ENCODE measurements around the gene FGF13. TPM values are rescaled to one million over a fixed set of nuclear protein-coding genes. Genes with fewer than 3 reads are reported as not detected.

Gene FGF13
- total and polyA plus RNA-seq, 2 donors (not counting 3 experiments of a cell fraction or from before 2014, with no cell fraction given), result 0.07 to 0.20 TPM

DNA sequence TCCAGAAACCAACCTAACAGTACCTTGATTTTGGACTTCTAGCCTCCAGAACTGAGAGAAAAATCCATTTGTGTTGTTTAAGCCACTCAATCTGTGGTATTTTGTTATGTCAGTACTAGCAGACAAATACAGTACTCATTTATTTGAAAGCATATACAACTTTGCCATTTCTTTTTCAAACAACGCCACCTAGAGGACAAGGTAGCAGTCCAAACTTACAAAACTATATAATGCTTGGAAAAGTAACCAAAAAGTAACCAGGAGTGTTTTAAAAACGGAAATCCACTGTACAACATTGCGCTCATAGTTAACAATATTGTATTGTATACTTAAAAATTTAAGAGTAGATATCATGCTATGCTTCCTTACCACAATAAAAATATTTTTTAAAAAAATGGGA is 37.0 kb upstream of the FGF13 start:
- ChIA-PET CTCF (no interaction called here), POLR2A (no interaction called here)
- Histone ChIP-seq H3K9me3 (replicated peaks; ENCODE audit: control insufficient read depth, insufficient read depth, low read length) (no peaks in the 10 kb centered on the region), H4K20me1 (replicated peaks; ENCODE audit: control insufficient read depth, extremely low read depth, insufficient read depth, low read length) (no peaks in the 10 kb centered on the region), H3K9me1 (replicated peaks; ENCODE audit: control insufficient read depth, extremely low read depth, insufficient read depth, low read length) (no peaks in the 10 kb centered on the region), H3K27me3 (ENCODE audit: control insufficient read depth in 2 of 2, insufficient read depth in 2 of 2, low read length in 2 of 2) (no peaks in the 10 kb centered on the region), H3K36me3 (ENCODE audit: control insufficient read depth in 2 of 2, extremely low read depth in 1 of 2, insufficient read depth in 2 of 2, low read length in 2 of 2) (no peaks in the 10 kb centered on the region), H3K9ac (replicated peaks; ENCODE audit: extremely low read depth, insufficient read depth, low read length) (no peak overlapping the region), H3K4me3 (replicated peaks in 1 of 3; ENCODE audit: insufficient read depth in 1 of 3, low read depth in 1 of 3, low read length in 3 of 3) (no peak overlapping the region), H2AFZ (ENCODE audit: low read depth, low read length) (no peak overlapping the region), H3K79me2 (ENCODE audit: control insufficient read depth, insufficient read depth, low read length) (no peaks in the 10 kb centered on the region), H3K4me1 (ENCODE audit: control insufficient read depth, extremely low read depth, insufficient read depth, low read length) (no peaks in the 10 kb centered on the region), H3K4me2 (ENCODE audit: insufficient read depth, low read length) (no peak overlapping the region), H3K27ac (ENCODE audit: insufficient read depth, low read depth, low read length) (no peak overlapping the region)
- dilution Hi-C loops (cut with MboI; ENCODE audit: extremely low pct_ligation_motif_present, low sequenced_read_pairs) (no loop called here), intact Hi-C loops (cut with micrococcal nuclease) (no loop called here)
- DNase-seq (ENCODE audit: low read depth, low spot score) (no peak), FAIRE-seq (peak; percentile 42)
- BruUV-seq (replicated peaks), result no TSS peak
- TF ChIP-seq POLR2AphosphoS5 (IDR thresholded peaks at IDR 0.05; ENCODE audit: insufficient read depth, low read depth, low read length) (no peak), EZH2 (IDR thresholded peaks at IDR 0.05; ENCODE audit: borderline replicate concordance, low read depth, low read length, severe bottlenecking) (no peak)

DNA sequence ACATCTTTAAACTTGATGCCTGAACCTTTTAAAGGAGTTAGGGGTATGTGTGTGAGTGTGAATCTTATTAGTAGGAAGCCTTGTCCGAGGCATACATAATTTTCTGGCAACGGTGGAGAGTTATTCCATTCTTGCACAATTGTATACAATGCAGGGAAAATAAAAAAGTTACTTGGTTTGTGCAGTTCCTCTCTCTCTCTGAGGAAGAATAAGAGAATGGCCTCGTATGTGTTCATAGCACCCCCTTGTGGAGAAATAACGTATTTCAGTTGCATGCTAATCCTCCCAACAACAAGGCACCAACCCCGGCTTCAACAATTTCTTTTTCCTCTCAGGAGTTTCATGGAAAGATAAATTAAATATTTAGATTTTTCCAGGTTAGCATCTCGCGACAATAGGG is 33.7 kb upstream of the FGF13 start:
- POLR2A ChIA-PET, result no interaction called here
- no peak overlapping the region for H3K27ac ChIP-seq (ENCODE audit: insufficient read depth, low read depth, low read length)
- no peak overlapping the region for H3K9ac ChIP-seq (replicated peaks; ENCODE audit: extremely low read depth, insufficient read depth, low read length)
- no peaks in the 10 kb centered on the region for H3K9me1 ChIP-seq (replicated peaks; ENCODE audit: control insufficient read depth, extremely low read depth, insufficient read depth, low read length)
- no peaks in the 10 kb centered on the region for H3K79me2 ChIP-seq (ENCODE audit: control insufficient read depth, insufficient read depth, low read length)
- H3K4me2 ChIP-seq (ENCODE audit: insufficient read depth, low read length), result no peak overlapping the region
- TF ChIP-seq POLR2AphosphoS5 (IDR thresholded peaks at IDR 0.05; ENCODE audit: insufficient read depth, low read depth, low read length), result no peak
- TF ChIP-seq, protein P1, sequence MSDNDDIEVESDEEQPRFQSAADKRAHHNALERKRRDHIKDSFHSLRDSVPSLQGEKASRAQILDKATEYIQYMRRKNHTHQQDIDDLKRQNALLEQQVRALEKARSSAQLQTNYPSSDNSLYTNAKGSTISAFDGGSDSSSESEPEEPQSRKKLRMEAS (IDR thresholded peaks at IDR 0.05; ENCODE audit: insufficient read depth, insufficient read length), result no peak
- TF ChIP-seq, protein P2, sequence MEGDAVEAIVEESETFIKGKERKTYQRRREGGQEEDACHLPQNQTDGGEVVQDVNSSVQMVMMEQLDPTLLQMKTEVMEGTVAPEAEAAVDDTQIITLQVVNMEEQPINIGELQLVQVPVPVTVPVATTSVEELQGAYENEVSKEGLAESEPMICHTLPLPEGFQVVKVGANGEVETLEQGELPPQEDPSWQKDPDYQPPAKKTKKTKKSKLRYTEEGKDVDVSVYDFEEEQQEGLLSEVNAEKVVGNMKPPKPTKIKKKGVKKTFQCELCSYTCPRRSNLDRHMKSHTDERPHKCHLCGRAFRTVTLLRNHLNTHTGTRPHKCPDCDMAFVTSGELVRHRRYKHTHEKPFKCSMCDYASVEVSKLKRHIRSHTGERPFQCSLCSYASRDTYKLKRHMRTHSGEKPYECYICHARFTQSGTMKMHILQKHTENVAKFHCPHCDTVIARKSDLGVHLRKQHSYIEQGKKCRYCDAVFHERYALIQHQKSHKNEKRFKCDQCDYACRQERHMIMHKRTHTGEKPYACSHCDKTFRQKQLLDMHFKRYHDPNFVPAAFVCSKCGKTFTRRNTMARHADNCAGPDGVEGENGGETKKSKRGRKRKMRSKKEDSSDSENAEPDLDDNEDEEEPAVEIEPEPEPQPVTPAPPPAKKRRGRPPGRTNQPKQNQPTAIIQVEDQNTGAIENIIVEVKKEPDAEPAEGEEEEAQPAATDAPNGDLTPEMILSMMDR (IDR thresholded peaks at IDR 0.05; ENCODE audit: extremely low read depth in 1 of 2, insufficient read depth in 1 of 2, low read depth in 1 of 2, low read length in 2 of 2), result peak; percentile 30 to 45
- CTCF ChIA-PET, result no interaction called here
- no TSS peak for BruUV-seq (replicated peaks)
- H2AFZ ChIP-seq (ENCODE audit: low read depth, low read length), result no peak overlapping the region
- H3K4me3 ChIP-seq (replicated peaks in 1 of 3; ENCODE audit: insufficient read depth in 1 of 3, low read depth in 1 of 3, low read length in 3 of 3), result no peak overlapping the region
- FAIRE-seq (peak; percentile 66), DNase-seq (ENCODE audit: low read depth, low spot score) (peak; percentile 17)
- no peaks in the 10 kb centered on the region for H3K27me3 ChIP-seq (ENCODE audit: control insufficient read depth in 2 of 2, insufficient read depth in 2 of 2, low read length in 2 of 2)
- H3K9me3 ChIP-seq (replicated peaks; ENCODE audit: control insufficient read depth, insufficient read depth, low read length), result no peaks in the 10 kb centered on the region
- no peaks in the 10 kb centered on the region for H3K36me3 ChIP-seq (ENCODE audit: control insufficient read depth in 2 of 2, extremely low read depth in 1 of 2, insufficient read depth in 2 of 2, low read length in 2 of 2)
- H4K20me1 ChIP-seq (replicated peaks; ENCODE audit: control insufficient read depth, extremely low read depth, insufficient read depth, low read length), result no peaks in the 10 kb centered on the region
- dilution Hi-C loops (cut with MboI; ENCODE audit: extremely low pct_ligation_motif_present, low sequenced_read_pairs) (no loop called here), intact Hi-C loops (cut with micrococcal nuclease) (no loop called here)
- no peaks in the 10 kb centered on the region for H3K4me1 ChIP-seq (ENCODE audit: control insufficient read depth, extremely low read depth, insufficient read depth, low read length)
